ENCODE data around the gene R3HCC1L. TPM values are rescaled to one million over a fixed set of nuclear protein-coding genes. Genes with fewer than 3 reads are reported as not detected.

The R3HCC1L gene
- polyA plus RNA-seq, 1 donor from 2014 or later: 12.8 TPM

DNA sequence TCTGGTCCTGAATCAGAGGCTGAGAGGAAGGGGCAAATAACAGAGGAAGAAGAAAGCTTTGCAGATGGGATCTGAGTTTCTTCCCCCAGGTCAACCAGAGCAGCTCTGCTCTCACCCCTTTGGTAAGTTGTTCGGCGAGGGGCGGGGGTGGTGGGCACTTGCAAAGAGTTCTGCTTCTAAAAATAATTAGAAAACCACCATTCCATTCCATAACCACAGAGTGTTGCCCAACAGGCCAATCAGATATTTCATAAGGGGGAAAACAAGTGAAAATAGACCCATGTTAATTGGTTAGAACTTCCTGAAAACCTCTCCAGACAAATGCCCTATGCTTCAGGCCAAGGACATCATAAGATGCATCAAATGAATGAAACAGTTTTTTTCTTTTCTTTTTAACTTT lies 43.6 kb upstream of the R3HCC1L start:
- Histone ChIP-seq H3K4me3 (ENCODE audit: low read length) (no peak overlapping the region), H3K27ac (ENCODE audit: low read length) (no peak overlapping the region), H3K79me2 (replicated peaks; ENCODE audit: insufficient read depth, low read length) (no peaks in the 10 kb centered on the region), H3K4me2 (ENCODE audit: low read length) (no peak overlapping the region), H4K20me1 (ENCODE audit: insufficient read depth) (no peaks in the 10 kb centered on the region), H3K36me3 (ENCODE audit: insufficient read depth, low read length) (no peaks in the 10 kb centered on the region), H3K9me2 (ENCODE audit: insufficient read depth, low read length) (no peaks in the 10 kb centered on the region), H3K9ac (ENCODE audit: low read length) (no peak overlapping the region), H3F3A (ENCODE audit: insufficient read depth, low read length, poor library complexity, severe bottlenecking) (no peaks in the 10 kb centered on the region), H3K9me3 (ENCODE audit: low read length) (no peaks in the 10 kb centered on the region), H2AFZ (ENCODE audit: low read depth, low read length) (no peak overlapping the region), H3K27me3 (ENCODE audit: insufficient read depth, low read depth, low read length) (no peaks in the 10 kb centered on the region)
- no peak for TF ChIP-seq TAF1 (IDR thresholded peaks at IDR 0.05; ENCODE audit: low read depth)
- TF ChIP-seq EZH2 (IDR thresholded peaks at IDR 0.05; ENCODE audit: borderline replicate concordance, insufficient read depth, low read length, poor library complexity, severe bottlenecking): no peak
- no peak for TF ChIP-seq MXI1 (conservative IDR thresholded peaks at IDR 0.05; ENCODE audit: poor library complexity, severe bottlenecking)
- no peak for TF ChIP-seq CTCF (IDR thresholded peaks at IDR 0.05; ENCODE audit: poor library complexity, severe bottlenecking)
- no peak for TF ChIP-seq POLR2AphosphoS5 (IDR thresholded peaks at IDR 0.05)
- TF ChIP-seq EP300 (conservative IDR thresholded peaks at IDR 0.05; ENCODE audit: poor library complexity, severe bottlenecking): no peak
- no peak for TF ChIP-seq RAD21 (conservative IDR thresholded peaks at IDR 0.05)
- no peak for TF ChIP-seq SMC3 (conservative IDR thresholded peaks at IDR 0.05; ENCODE audit: poor library complexity)
- TF ChIP-seq REST (IDR thresholded peaks at IDR 0.05; ENCODE audit: borderline replicate concordance): no peak

GRCh38 chr10:98096316-98096715 lies 38.1 kb upstream of the R3HCC1L start:
- Histone ChIP-seq H3K79me2 (replicated peaks; ENCODE audit: insufficient read depth, low read length) (no peaks in the 10 kb centered on the region), H3K9me2 (ENCODE audit: insufficient read depth, low read length) (no peaks in the 10 kb centered on the region), H3K4me2 (ENCODE audit: low read length) (no peak overlapping the region), H3K27me3 (ENCODE audit: insufficient read depth, low read depth, low read length) (no peaks in the 10 kb centered on the region), H3K9me3 (ENCODE audit: low read length) (no peaks in the 10 kb centered on the region), H3F3A (ENCODE audit: insufficient read depth, low read length, poor library complexity, severe bottlenecking) (no peaks in the 10 kb centered on the region), H3K36me3 (ENCODE audit: insufficient read depth, low read length) (no peaks in the 10 kb centered on the region), H2AFZ (ENCODE audit: low read depth, low read length) (no peak overlapping the region), H3K27ac (ENCODE audit: low read length) (no peak overlapping the region), H4K20me1 (ENCODE audit: insufficient read depth) (no peaks in the 10 kb centered on the region), H3K9ac (ENCODE audit: low read length) (no peak overlapping the region), H3K4me3 (ENCODE audit: low read length) (no peak overlapping the region)
- TF ChIP-seq RAD21 (conservative IDR thresholded peaks at IDR 0.05): no peak
- no peak for TF ChIP-seq REST (IDR thresholded peaks at IDR 0.05; ENCODE audit: borderline replicate concordance)
- TF ChIP-seq MXI1 (conservative IDR thresholded peaks at IDR 0.05; ENCODE audit: poor library complexity, severe bottlenecking): no peak
- no peak for TF ChIP-seq EP300 (conservative IDR thresholded peaks at IDR 0.05; ENCODE audit: poor library complexity, severe bottlenecking)
- no peak for TF ChIP-seq TAF1 (IDR thresholded peaks at IDR 0.05; ENCODE audit: low read depth)
- no peak for TF ChIP-seq POLR2AphosphoS5 (IDR thresholded peaks at IDR 0.05)
- no peak for TF ChIP-seq SMC3 (conservative IDR thresholded peaks at IDR 0.05; ENCODE audit: poor library complexity)
- no peak for TF ChIP-seq CTCF (IDR thresholded peaks at IDR 0.05; ENCODE audit: poor library complexity, severe bottlenecking)
- no peak for TF ChIP-seq EZH2 (IDR thresholded peaks at IDR 0.05; ENCODE audit: borderline replicate concordance, insufficient read depth, low read length, poor library complexity, severe bottlenecking)

Data from neural cell (in vitro differentiated cells).